HepG2 (cell line): ENCODE results near the gene HAGHL. TPM values are rescaled to one million over a fixed set of nuclear protein-coding genes. Genes with fewer than 3 reads are reported as not detected.
A peak's percentile ranks its signal among the peaks of the same experiment; 100 is the strongest.

Experiments
- ATAC-seq: fragments of 200-7000 bp; cut with Tn5 transposase; 3 replicates; pipeline ENCODE4 v1.9.1; 2020; ENCODE audit warnings: mild to moderate bottlenecking, moderate library complexity
- BruUV-seq: library from RNA; stranded (reverse); fragments of 400-500 nt; replicated peaks from 2 replicates; lab custom pipeline; 2021; lab: Mats Ljungman, UMichigan
- CTCF ChIA-PET: fragments of 300-600 bp; formaldehyde crosslinking; extraction: SDS; loops from one replicate; lab custom pipeline; 2021; ENCODE audit warnings: low total read pairs, inconsistent platforms, low intra/inter-chr PET ratio; lab: Yijun Ruan, JAX
- POLR2A ChIA-PET: fragments of 350-600 bp; sonication (Branson Sonifier 250); formaldehyde crosslinking; loops from one replicate; lab custom pipeline; 2020; ENCODE audit warnings: antibody characterized with exemption, inconsistent platforms; lab: Yijun Ruan, JAX
- DNase-seq: peaks from one replicate; pipeline ENCODE4 v3.0.0-alpha.2; 2015; ENCODE audit warnings: low spot score
- FAIRE-seq: peaks from 3 replicates; lab custom pipeline; 2011; peaks lifted over from hg19 to GRCh38; lab: Jason Lieb, UNC
- H2AFZ ChIP-seq: one replicate; pipeline ENCODE4 v1.6.1; 2011; ENCODE audit warnings: low read length, inconsistent platforms
- H3K27ac ChIP-seq: fragments of 300-600 bp; 3 replicates; pipeline ENCODE4 v1.8.0; 2011; ENCODE audit warnings: mixed run types, mild to moderate bottlenecking, mixed read lengths, low read length, inconsistent platforms; ENCODE audit not compliant: insufficient read depth; ENCODE audit errors: extremely low read length
- H3K27me3 ChIP-seq, 2 experiments: fragments of 200-600 bp in 1 of 2; 2 replicates in 1 of 2; 3 replicates in 1 of 2; pipeline versions ENCODE4 v1.6.0 to v1.8.0; 2011; ENCODE audit warnings: low read length in 2 of 2, mild to moderate bottlenecking in 2 of 2, moderate library complexity in 2 of 2, inconsistent platforms in 1 of 2; ENCODE audit not compliant: insufficient read depth in 2 of 2, control insufficient read depth in 1 of 2
- H3K36me3 ChIP-seq, 2 experiments: fragments of 200-600 bp in 1 of 2; replicated peaks in 1 of 2; 2 replicates in 1 of 2; 3 replicates in 1 of 2; pipeline versions ENCODE4 v1.5.1 to v1.8.0; 2011; ENCODE audit warnings: low read length in 2 of 2, inconsistent platforms in 1 of 2; ENCODE audit not compliant: insufficient read depth in 2 of 2, control insufficient read depth in 1 of 2
- H3K4me1 ChIP-seq: 2 replicates; pipeline ENCODE4 v1.5.1; 2012; ENCODE audit warnings: low read length, inconsistent platforms; ENCODE audit not compliant: insufficient read depth
- H3K4me2 ChIP-seq: 2 replicates; pipeline ENCODE4 v1.6.0; 2011; ENCODE audit warnings: low read depth, low read length, inconsistent platforms
- H3K4me3 ChIP-seq, 3 experiments: fragments of 200-600 bp in 1 of 3; sonication (generic), shearing (Covaris generic) in 1 of 3; replicated peaks in 1 of 3; 2 replicates each; pipeline ENCODE4 v1.5.1; 2011 to 2016; ENCODE audit warnings: low read length in 3 of 3, inconsistent platforms in 2 of 3, low read depth in 2 of 3, mild to moderate bottlenecking in 2 of 3, control low read depth in 1 of 3, mixed read lengths in 1 of 3; ENCODE audit not compliant: insufficient read depth in 1 of 3
- H3K79me2 ChIP-seq: one replicate; pipeline ENCODE4 v1.6.1; 2011; ENCODE audit warnings: low read length, inconsistent platforms; ENCODE audit not compliant: insufficient read depth
- H3K9ac ChIP-seq: 2 replicates; pipeline ENCODE4 v1.6.0; 2011; ENCODE audit warnings: mild to moderate bottlenecking, low read depth, low read length, inconsistent platforms; ENCODE audit not compliant: insufficient read depth
- H3K9me3 ChIP-seq: 2 replicates; pipeline ENCODE4 v1.5.1; 2012; ENCODE audit warnings: mild to moderate bottlenecking, low read length
- H4K20me1 ChIP-seq: 2 replicates; pipeline ENCODE4 v1.6.0; 2011; ENCODE audit warnings: inconsistent platforms, mild to moderate bottlenecking, low read length, moderate library complexity; ENCODE audit not compliant: insufficient read depth
- CENPT ChIP-seq: sonication (generic); formaldehyde crosslinking; IDR thresholded peaks from 2 replicates; pipeline ENCODE4 v1.8.0; 2022; ENCODE audit warnings: low read depth, mild to moderate bottlenecking, moderate library complexity, missing genetic modification reagents
- EHMT2 ChIP-seq: fragments of 200-600 bp; sonication (generic); IDR thresholded peaks from 2 replicates; pipeline ENCODE4 v1.7.0; 2017; ENCODE audit warnings: antibody characterized with exemption, low read depth, low read length, borderline replicate concordance
- IRX3 ChIP-seq: sonication (generic); formaldehyde crosslinking; IDR thresholded peaks from 2 replicates; pipeline ENCODE4 v1.8.1; 2023; ENCODE audit warnings: mild to moderate bottlenecking, low read depth, missing genetic modification reagents, borderline replicate concordance
- KAT7 ChIP-seq: IDR thresholded peaks from 2 replicates; pipeline ENCODE4 v1.6.1; 2018; ENCODE audit warnings: borderline replicate concordance, missing compliant biosample characterization
- ZNF143 ChIP-seq: sonication (generic); formaldehyde crosslinking; IDR thresholded peaks from 2 replicates; pipeline ENCODE4 v1.4.0; 2020; ENCODE audit warnings: missing genetic modification reagents
- ZNF598 ChIP-seq: sonication (generic); formaldehyde crosslinking; IDR thresholded peaks from 2 replicates; pipeline ENCODE4 v1.5.1; 2020; ENCODE audit warnings: mild to moderate bottlenecking, missing genetic modification reagents, borderline replicate concordance
- ZNF777 ChIP-seq: sonication (generic); formaldehyde crosslinking; IDR thresholded peaks from 2 replicates; pipeline ENCODE4 v1.4.0; 2020; ENCODE audit warnings: missing genetic modification reagents
- ZNF780A ChIP-seq: sonication (generic); formaldehyde crosslinking; IDR thresholded peaks from 2 replicates; pipeline ENCODE4 v1.8.0; 2022; ENCODE audit warnings: mild to moderate bottlenecking, missing genetic modification reagents, moderate library complexity
- ZNF781 ChIP-seq: sonication (generic); formaldehyde crosslinking; IDR thresholded peaks from 2 replicates; pipeline ENCODE4 v1.5.1; 2020; ENCODE audit warnings: borderline replicate concordance, mild to moderate bottlenecking, missing genetic modification reagents; ENCODE audit errors: not compliant biosample characterization
- WGBS: methylation state at CpG from one replicate; pipeline ENCODE4 v1.1.6; 2017; ENCODE audit warnings: low lambda C conversion rate; 5-methylcytosine and 5-hydroxymethylcytosine counted together
- in situ Hi-C: cut with HindIII; loops from 2 replicates; pipeline ENCODE4 v1.10.0; 2017; ENCODE audit warnings: low pct_unique_long_range_greater_than_20kb; ENCODE audit not compliant: extremely low pct_ligation_motif_present
- intact Hi-C: fragments of 100-400 bp; cut with micrococcal nuclease; formaldehyde crosslinking; loops from one replicate; pipeline ENCODE4 v1.10.0; 2022; ENCODE audit not compliant: unreplicated experiment
- polyA plus RNA-seq, 8 experiments: library from polyadenylated mRNA; depleted of rRNA in 3 of 8; stranded (reverse) in 7 of 8; unstranded in 1 of 8; fragments of >200 nt; fragmentation: Illumina TruSeq in 4 of 8; extraction: Trizol in 4 of 8; gene quantifications; 2 replicates each; pipeline versions ENCODE4 v1.2.1 to v1.2.3, GENCODE V29; 2011 to 2016; ENCODE audit warnings: low read depth in 4 of 8, missing spikeins in 1 of 8, mixed read lengths in 1 of 8; ENCODE audit not compliant: insufficient read depth in 1 of 8
- total RNA-seq, 5 experiments: library from RNA; depleted of rRNA; stranded (reverse); fragments of >200 nt; fragmentation: Illumina TruSeq; extraction: Trizol; gene quantifications; 2 replicates each; pipeline ENCODE4 v1.2.3, GENCODE V29; 2016; ENCODE audit warnings: low read depth in 1 of 5
- TF ChIP-seq, protein P1 (sequence below), 2 experiments: sonication (generic) in 1 of 2; formaldehyde crosslinking in 1 of 2; IDR thresholded peaks; 2 replicates each; pipeline versions ENCODE4 v1.5.1 to v1.6.1; 2011 to 2020; ENCODE audit warnings: borderline replicate concordance in 1 of 2, low read depth in 1 of 2, low read length in 1 of 2, mild to moderate bottlenecking in 1 of 2, missing genetic modification reagents in 1 of 2, moderate library complexity in 1 of 2
- TF ChIP-seq, protein P2 (sequence below): sonication (generic); formaldehyde crosslinking; conservative IDR thresholded peaks from 2 replicates; pipeline ENCODE4 v1.8.0; 2022; ENCODE audit warnings: missing genetic modification reagents
- TF ChIP-seq, protein P3 (sequence below): sonication (generic); formaldehyde crosslinking; IDR thresholded peaks from 2 replicates; pipeline ENCODE4 v1.8.0; 2022; ENCODE audit warnings: mild to moderate bottlenecking, missing genetic modification reagents, moderate library complexity

Gene HAGHL
- total and polyA plus RNA-seq, 2 of the 13 experiments (the other 11 are each of a cell fraction or from before 2014, with no cell fraction given) = 3.4 to 8.4 TPM

DNA sequence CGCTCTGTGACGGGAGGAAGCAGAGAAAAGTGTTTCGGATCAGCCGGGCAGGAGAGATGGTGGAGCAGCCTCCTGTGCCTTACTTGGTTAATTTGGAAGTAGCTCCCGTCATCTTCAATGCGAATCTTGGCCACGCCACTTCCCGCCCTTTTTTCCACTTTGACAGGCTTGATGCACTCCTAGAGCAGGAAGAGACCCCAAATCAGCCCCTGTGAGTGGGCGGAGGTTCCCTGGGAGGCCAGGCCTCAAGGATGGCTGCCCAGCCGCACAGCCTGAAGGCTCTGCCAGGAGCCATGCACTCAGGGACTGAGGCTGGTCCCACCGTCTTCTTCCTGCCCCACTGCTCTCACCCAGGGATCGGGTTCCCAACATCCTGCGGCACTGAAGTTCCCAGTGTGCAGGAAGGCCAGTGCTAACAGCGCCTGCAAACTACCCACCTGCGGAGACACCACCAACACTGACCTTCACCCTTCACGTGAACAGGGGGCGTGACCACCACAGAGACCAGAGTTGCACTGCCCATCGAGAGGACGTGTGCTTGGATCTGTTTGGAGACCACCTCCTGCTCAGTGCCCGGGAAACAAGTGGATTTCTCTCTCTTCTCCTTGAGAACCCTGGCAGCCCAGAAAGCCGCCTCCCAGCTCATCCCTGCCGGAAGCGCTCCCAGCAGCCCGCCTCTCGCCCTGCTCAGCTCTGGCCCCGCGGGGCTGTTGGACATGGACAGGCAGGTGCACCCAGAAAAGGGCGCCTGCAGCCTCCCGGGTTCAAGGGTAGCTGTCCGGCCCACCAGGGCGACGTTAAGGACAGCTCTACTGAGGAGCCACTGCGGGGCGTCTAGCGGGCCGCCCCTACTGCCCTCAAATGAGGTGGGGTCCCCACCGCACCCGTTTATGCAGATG is 12.9 kb downstream of the HAGHL start (continued):
- TF ChIP-seq, protein P1, sequence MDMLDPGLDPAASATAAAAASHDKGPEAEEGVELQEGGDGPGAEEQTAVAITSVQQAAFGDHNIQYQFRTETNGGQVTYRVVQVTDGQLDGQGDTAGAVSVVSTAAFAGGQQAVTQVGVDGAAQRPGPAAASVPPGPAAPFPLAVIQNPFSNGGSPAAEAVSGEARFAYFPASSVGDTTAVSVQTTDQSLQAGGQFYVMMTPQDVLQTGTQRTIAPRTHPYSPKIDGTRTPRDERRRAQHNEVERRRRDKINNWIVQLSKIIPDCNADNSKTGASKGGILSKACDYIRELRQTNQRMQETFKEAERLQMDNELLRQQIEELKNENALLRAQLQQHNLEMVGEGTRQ (IDR thresholded peaks at IDR 0.05; ENCODE audit: low read depth, low read length) = peak; percentile 25; the same call in 1 of the 2 replicates
- TF ChIP-seq, protein P1 (CRISPR knock-in tag; IDR thresholded peaks at IDR 0.05; ENCODE audit: borderline replicate concordance) = no peak

DNA sequence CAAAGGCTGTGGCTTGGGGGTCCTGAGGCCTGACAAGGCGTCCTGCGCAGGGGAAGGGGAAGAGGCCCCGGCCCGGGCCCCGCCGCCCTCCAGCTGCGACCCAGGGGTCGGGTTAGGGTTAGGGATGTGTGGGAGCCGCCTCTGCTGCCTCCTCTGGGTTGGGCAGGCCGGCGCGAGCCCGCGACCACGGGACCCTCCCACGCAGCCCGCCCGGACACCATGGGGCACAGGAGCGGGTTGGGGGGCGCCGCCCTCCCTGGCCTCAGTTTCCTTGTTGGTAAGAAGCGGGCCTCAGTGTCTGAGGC is 13.5 kb downstream of the HAGHL start:
- H3K4me1 ChIP-seq = peaks cover 18% of the 10 kb centered on the region
- peak overlapping the region; percentile 59 for H3K27ac ChIP-seq
- H3K4me2 ChIP-seq = peak overlapping the region; percentile 76
- no peak overlapping the region for H2AFZ ChIP-seq
- H4K20me1 ChIP-seq = no peaks in the 10 kb centered on the region
- TSS peak; percentile 74 for BruUV-seq
- no CpG with 5 or more reads among the region's 22 CpGs for WGBS
- FAIRE-seq = no peak
- peak; percentile 41 for ATAC-seq
- H3K36me3 ChIP-seq = peaks cover 0 to 15% of the 10 kb centered on the region in 2 experiments; a peak in 2 of 5 replicates
- intact Hi-C loops (no loop called here), in situ Hi-C loops (loop anchor here (5.0 kb wide), 1 partner anchor 47 kb away; the partner anchor contains the start of genes CHTF18 and RPUSD1)
- H3K9ac ChIP-seq = peak overlapping the region; percentile 86
- ChIA-PET CTCF (interaction anchor here (1.3 kb wide), 1 partner anchor 28 kb away, joined by 3 read pairs; no protein-coding TSS in a partner anchor), POLR2A (interaction anchor here (0.9 to 3.3 kb wide), 10 partner anchors 11 to 48 kb away, joined by 3 to 22 read pairs (median 6); partner anchors contain the start of genes ANTKMT, CCDC78, CHTF18 and HAGHL)
- no peaks in the 10 kb centered on the region for H3K9me3 ChIP-seq
- H3K4me3 ChIP-seq = peak overlapping the region; percentile 94 to 97 (median 95)
- H3K79me2 ChIP-seq = no peaks in the 10 kb centered on the region
- no peak for DNase-seq
- no peaks in the 10 kb centered on the region for H3K27me3 ChIP-seq
- TF ChIP-seq EHMT2 = no peak
- no peak for TF ChIP-seq KAT7 (CRISPR knock-in tag)
- TF ChIP-seq, protein P2, sequence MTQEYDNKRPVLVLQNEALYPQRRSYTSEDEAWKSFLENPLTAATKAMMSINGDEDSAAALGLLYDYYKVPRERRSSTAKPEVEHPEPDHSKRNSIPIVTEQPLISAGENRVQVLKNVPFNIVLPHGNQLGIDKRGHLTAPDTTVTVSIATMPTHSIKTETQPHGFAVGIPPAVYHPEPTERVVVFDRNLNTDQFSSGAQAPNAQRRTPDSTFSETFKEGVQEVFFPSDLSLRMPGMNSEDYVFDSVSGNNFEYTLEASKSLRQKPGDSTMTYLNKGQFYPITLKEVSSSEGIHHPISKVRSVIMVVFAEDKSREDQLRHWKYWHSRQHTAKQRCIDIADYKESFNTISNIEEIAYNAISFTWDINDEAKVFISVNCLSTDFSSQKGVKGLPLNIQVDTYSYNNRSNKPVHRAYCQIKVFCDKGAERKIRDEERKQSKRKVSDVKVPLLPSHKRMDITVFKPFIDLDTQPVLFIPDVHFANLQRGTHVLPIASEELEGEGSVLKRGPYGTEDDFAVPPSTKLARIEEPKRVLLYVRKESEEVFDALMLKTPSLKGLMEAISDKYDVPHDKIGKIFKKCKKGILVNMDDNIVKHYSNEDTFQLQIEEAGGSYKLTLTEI (CRISPR knock-in tag) = no peak
- TF ChIP-seq, protein P1 (IDR thresholded peaks at IDR 0.05; ENCODE audit: low read depth, low read length) = no peak
- TF ChIP-seq, protein P1 (CRISPR knock-in tag; IDR thresholded peaks at IDR 0.05; ENCODE audit: borderline replicate concordance) = no peak
- no peak for TF ChIP-seq CENPT (CRISPR knock-in tag)
- TF ChIP-seq ZNF781 (CRISPR knock-in tag) = no peak
- TF ChIP-seq ZNF598 (CRISPR knock-in tag) = no peak
- no peak for TF ChIP-seq ZNF780A (CRISPR knock-in tag)
- TF ChIP-seq ZNF143 (CRISPR knock-in tag) = no peak
- no peak for TF ChIP-seq IRX3 (CRISPR knock-in tag)
- TF ChIP-seq ZNF777 (CRISPR knock-in tag) = 0 out of 2 replicates have a peak, but pooled peaks have one; percentile 14
- TF ChIP-seq, protein P3, sequence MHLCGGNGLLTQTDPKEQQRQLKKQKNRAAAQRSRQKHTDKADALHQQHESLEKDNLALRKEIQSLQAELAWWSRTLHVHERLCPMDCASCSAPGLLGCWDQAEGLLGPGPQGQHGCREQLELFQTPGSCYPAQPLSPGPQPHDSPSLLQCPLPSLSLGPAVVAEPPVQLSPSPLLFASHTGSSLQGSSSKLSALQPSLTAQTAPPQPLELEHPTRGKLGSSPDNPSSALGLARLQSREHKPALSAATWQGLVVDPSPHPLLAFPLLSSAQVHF (CRISPR knock-in tag) = no peak
